ENCODE measurements around the gene TRIM27. TPM values are rescaled to one million over a fixed set of nuclear protein-coding genes. Genes with fewer than 3 reads are reported as not detected.
A peak's percentile ranks its signal among the peaks of the same experiment; 100 is the strongest.
"Not testable (repeated sequence)": the region's sequence is repeated elsewhere in the genome, so short reads cannot be mapped to it uniquely, and the experiment has no call there.

TRIM27 gene
- total RNA-seq, 1 donor from 2014 or later: 67.4 TPM

- peaks cover 33% of the 10 kb centered on the region for H3K4me1 Mint-ChIP-seq (ENCODE audit: low read depth)
- H3K9me3 Mint-ChIP-seq: peaks cover under 1% of the 10 kb centered on the region
- peak overlapping the region; percentile 76 for H3K4me3 Mint-ChIP-seq
- intact Hi-C loops (cut with micrococcal nuclease): loop anchor here (2.0 to 5.0 kb wide), 2 partner anchors 16 to 62 kb away; no protein-coding TSS in a partner anchor
- peak overlapping the region; percentile 81 for H3K27ac Mint-ChIP-seq
- H3K36me3 Mint-ChIP-seq (ENCODE audit: low read depth): peaks cover 4% of the 10 kb centered on the region
- DNase-seq (ENCODE audit: low spot score): no peak
- H3K27me3 Mint-ChIP-seq (ENCODE audit: insufficient read depth): peaks cover 36% of the 10 kb centered on the region
These were observed 43.3 kb downstream of the TRIM27 start for GRCh38 chr6:28880519-28880893.

- no peak overlapping the region for H3K4me3 Mint-ChIP-seq
These were observed 47.1 kb downstream of the TRIM27 start for GRCh38 chr6:28876710-28877109.

GRCh38 chr6:28875191-28875747 lies 48.5 kb downstream of the TRIM27 start:
- Mint-ChIP-seq H3K9me3 (no peaks in the 10 kb centered on the region), H3K4me1 (ENCODE audit: low read depth) (peaks cover 4% of the 10 kb centered on the region), H3K36me3 (ENCODE audit: low read depth) (no peaks in the 10 kb centered on the region), H3K27ac (no peak overlapping the region), H3K27me3 (ENCODE audit: insufficient read depth) (peaks cover 21% of the 10 kb centered on the region), H3K4me3 (no peak overlapping the region)
- intact Hi-C loops (cut with micrococcal nuclease): no loop called here
- DNase-seq (ENCODE audit: low spot score): no peak

More at GRCh38 chr6:28876710-28877109, 47.1 kb downstream of the TRIM27 start:
- Mint-ChIP-seq H3K27me3 (ENCODE audit: insufficient read depth) (peaks cover 33% of the 10 kb centered on the region), H3K4me1 (ENCODE audit: low read depth) (peaks cover 16% of the 10 kb centered on the region), H3K36me3 (ENCODE audit: low read depth) (peaks cover 3% of the 10 kb centered on the region), H3K9me3 (no peaks in the 10 kb centered on the region), H3K27ac (no peak overlapping the region)
- DNase-seq (ENCODE audit: low spot score): no peak
- intact Hi-C loops (cut with micrococcal nuclease): no loop called here

GRCh38 chr6:28872157-28872817 lies 51.5 kb downstream of the TRIM27 start:
- H3K27me3 Mint-ChIP-seq (ENCODE audit: insufficient read depth); intact Hi-C loops (cut with micrococcal nuclease); H3K4me3 Mint-ChIP-seq; H3K27ac Mint-ChIP-seq; DNase-seq (ENCODE audit: low spot score); H3K9me3 Mint-ChIP-seq; H3K36me3 Mint-ChIP-seq (ENCODE audit: low read depth): not testable (repeated sequence)
- peaks cover 14% of the 10 kb centered on the region for H3K4me1 Mint-ChIP-seq (ENCODE audit: low read depth)

GRCh38 chr6:28871335-28872156 lies 52.2 kb downstream of the TRIM27 start:
- Mint-ChIP-seq H3K4me3 (no peak overlapping the region), H3K27me3 (ENCODE audit: insufficient read depth) (no peaks in the 10 kb centered on the region), H3K4me1 (ENCODE audit: low read depth) (peaks cover 19% of the 10 kb centered on the region), H3K27ac (no peak overlapping the region), H3K36me3 (ENCODE audit: low read depth) (no peaks in the 10 kb centered on the region), H3K9me3 (no peaks in the 10 kb centered on the region)
- intact Hi-C loops (cut with micrococcal nuclease): no loop called here
- DNase-seq (ENCODE audit: low spot score): no peak

- peaks cover under 1% of the 10 kb centered on the region for H3K27me3 Mint-ChIP-seq (ENCODE audit: insufficient read depth)
- no peak for DNase-seq (ENCODE audit: low spot score)
- peaks cover 16% of the 10 kb centered on the region for H3K9me3 Mint-ChIP-seq
- peaks cover 35% of the 10 kb centered on the region for H3K4me1 Mint-ChIP-seq (ENCODE audit: low read depth)
- peaks cover 4% of the 10 kb centered on the region for H3K36me3 Mint-ChIP-seq (ENCODE audit: low read depth)
- H3K27ac Mint-ChIP-seq: no peak overlapping the region
- no peak overlapping the region for H3K4me3 Mint-ChIP-seq
- intact Hi-C loops (cut with micrococcal nuclease): loop anchor here (5.0 to 10.0 kb wide), 4 partner anchors 146 to 1394 kb away; partner anchors contain the start of genes POLR1H, PPP1R11 and ZNF184
These were observed 54.9 kb downstream of the TRIM27 start for GRCh38 chr6:28868873-28869272.

GRCh38 chr6:28867086-28867409 lies 56.7 kb downstream of the TRIM27 start:
- Mint-ChIP-seq H3K4me1 (ENCODE audit: low read depth) (peaks cover 47% of the 10 kb centered on the region), H3K36me3 (ENCODE audit: low read depth) (peaks cover 10% of the 10 kb centered on the region), H3K9me3 (peaks cover 16% of the 10 kb centered on the region), H3K4me3 (peak overlapping the region; percentile 94), H3K27ac (peak overlapping the region; percentile 93), H3K27me3 (ENCODE audit: insufficient read depth) (peaks cover 8% of the 10 kb centered on the region)
- DNase-seq (ENCODE audit: low spot score): no peak
- intact Hi-C loops (cut with micrococcal nuclease): loop anchor here (5.0 to 10.0 kb wide), 4 partner anchors 148 to 1392 kb away; partner anchors contain the start of genes POLR1H, PPP1R11 and ZNF184

- DNase-seq (ENCODE audit: low spot score): peak; percentile 73
- peaks cover 47% of the 10 kb centered on the region for H3K4me1 Mint-ChIP-seq (ENCODE audit: low read depth)
- not testable (repeated sequence) for H3K27me3 Mint-ChIP-seq (ENCODE audit: insufficient read depth); H3K36me3 Mint-ChIP-seq (ENCODE audit: low read depth)
- peak overlapping the region; percentile 94 for H3K4me3 Mint-ChIP-seq
- intact Hi-C loops (cut with micrococcal nuclease): loop anchor here (1.0 to 10.0 kb wide), 5 partner anchors 18 to 1392 kb away; partner anchors contain the start of genes POLR1H, PPP1R11 and ZNF184
- peak overlapping the region; percentile 93 for H3K27ac Mint-ChIP-seq
- H3K9me3 Mint-ChIP-seq: peaks cover 16% of the 10 kb centered on the region
These were observed 57.3 kb downstream of the TRIM27 start for GRCh38 chr6:28866205-28867085.

- H3K27me3 Mint-ChIP-seq (ENCODE audit: insufficient read depth): peaks cover 13% of the 10 kb centered on the region
These were observed 58.2 kb downstream of the TRIM27 start for GRCh38 chr6:28865401-28866204.

GRCh38 chr6:28864326-28864923 lies 59.4 kb downstream of the TRIM27 start:
- DNase-seq (ENCODE audit: low spot score): no peak

More at GRCh38 chr6:28865401-28866204, 58.2 kb downstream of the TRIM27 start:
- H3K4me1 Mint-ChIP-seq (ENCODE audit: low read depth): peaks cover 47% of the 10 kb centered on the region
- intact Hi-C loops (cut with micrococcal nuclease): loop anchor here (1.0 to 10.0 kb wide), 5 partner anchors 19 to 1391 kb away; partner anchors contain the start of genes POLR1H, PPP1R11 and ZNF184
- peak overlapping the region; percentile 94 for H3K4me3 Mint-ChIP-seq
- peaks cover 10% of the 10 kb centered on the region for H3K36me3 Mint-ChIP-seq (ENCODE audit: low read depth)
- H3K27ac Mint-ChIP-seq: peak overlapping the region; percentile 93
- peak; percentile 48 for DNase-seq (ENCODE audit: low spot score)
- H3K9me3 Mint-ChIP-seq: peaks cover 16% of the 10 kb centered on the region

More at GRCh38 chr6:28864326-28864923, 59.4 kb downstream of the TRIM27 start:
- Mint-ChIP-seq H3K9me3 (peaks cover 16% of the 10 kb centered on the region), H3K36me3 (ENCODE audit: low read depth) (peaks cover 10% of the 10 kb centered on the region), H3K4me3 (peak overlapping the region; percentile 94), H3K27ac (peak overlapping the region; percentile 93), H3K4me1 (ENCODE audit: low read depth) (peaks cover 47% of the 10 kb centered on the region), H3K27me3 (ENCODE audit: insufficient read depth) (peaks cover 17% of the 10 kb centered on the region)
- intact Hi-C loops (cut with micrococcal nuclease): loop anchor here (5.0 to 10.0 kb wide), 5 partner anchors 150 to 1717 kb away; partner anchors contain the start of genes POLR1H, PPP1R11 and ZNF184

Data from activated T-helper 1 cell treated with anti-CD3 and anti-CD28 coated beads, Interleukin-12 subunit alpha, Interleukin-12 subunit beta, Interleukin-2, Interleukin-4 antibody, amounts not matched to agents 30 ng/mL and 10 ng/mL and 1 ng/mL, durations not matched to agents 14 hours and 24 hours and 36 hours (primary cell).